HL-60 (cell line): ENCODE measurements around the gene TMEM132D.

Experiments used
- DNase-seq, 2 experiments: peaks; one replicate each; pipeline ENCODE4 v3.0.0-alpha.2; 2010 to 2020; ENCODE audit warnings: low read depth in 1 of 2, low spot score in 1 of 2
- H3K27ac ChIP-seq: fragments of 250-450 bp; sonication (Bioruptor Pico); replicated peaks from 2 replicates; pipeline ENCODE4 v1.5.1; 2020; ENCODE audit warnings: mild to moderate bottlenecking, moderate library complexity
- H3K27me3 ChIP-seq: fragments of 250-450 bp; sonication (Bioruptor Pico); 2 replicates; pipeline ENCODE4 v1.5.1; 2021; ENCODE audit warnings: mild to moderate bottlenecking, moderate library complexity; ENCODE audit not compliant: insufficient read depth, poor library complexity, severe bottlenecking
- H3K4me3 ChIP-seq: replicated peaks from 2 replicates; pipeline ENCODE4 v1.5.1; 2011; ENCODE audit warnings: mild to moderate bottlenecking, control low read depth, low read length; ENCODE audit not compliant: insufficient read depth
- GABPA ChIP-seq: IDR thresholded peaks from 2 replicates; pipeline ENCODE4 v1.6.1; 2012; ENCODE audit warnings: low read depth
- POLR2AphosphoS5 ChIP-seq: IDR thresholded peaks from 2 replicates; pipeline ENCODE4 v1.6.1; 2012; ENCODE audit warnings: low read depth
- SPI1 ChIP-seq: IDR thresholded peaks from 2 replicates; pipeline ENCODE4 v1.6.1; 2012; ENCODE audit warnings: low read depth, mild to moderate bottlenecking, borderline replicate concordance
- TF ChIP-seq, protein P1 (sequence below): IDR thresholded peaks from 2 replicates; pipeline ENCODE4 v1.6.1; 2012; ENCODE audit warnings: low read depth; ENCODE audit not compliant: insufficient replicate concordance
- TF ChIP-seq, protein P2 (sequence below): IDR thresholded peaks from one replicate; pipeline ENCODE4 v1.5.1; 2011; ENCODE audit warnings: low read length, control low read depth, inconsistent platforms; ENCODE audit not compliant: insufficient read depth

Gene TMEM132D

DNA sequence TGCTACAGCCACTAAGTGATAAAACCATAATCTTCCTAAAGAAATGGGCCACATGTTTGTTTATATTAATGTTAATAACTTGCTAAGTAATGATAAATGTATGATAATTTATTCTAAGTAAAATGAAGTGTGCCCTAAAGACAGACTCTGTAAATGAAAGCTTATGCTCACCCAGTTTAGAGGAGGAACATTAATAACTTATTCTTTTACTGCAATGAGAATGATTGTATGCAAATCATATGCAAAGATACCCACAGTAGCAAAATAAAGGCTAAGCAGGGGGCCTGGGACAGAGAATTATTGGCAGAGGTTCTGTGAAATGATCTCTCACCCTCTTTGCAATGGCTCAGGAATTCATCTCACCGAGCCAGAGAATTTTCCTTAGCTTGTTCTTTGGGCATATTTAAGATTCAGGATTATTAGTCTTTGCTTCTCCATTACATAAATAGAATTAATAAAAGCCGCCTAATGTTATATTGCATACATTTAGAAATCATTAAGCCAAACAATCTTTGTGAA, 75.9 kb downstream of the TMEM132D start:
- no peak for DNase-seq
- Histone ChIP-seq H3K27me3 (no peaks in the 10 kb centered on the region), H3K4me3 (no peak overlapping the region), H3K27ac (no peak overlapping the region)
- TF ChIP-seq POLR2AphosphoS5 (no peak), SPI1 (no peak), GABPA (no peak)
- TF ChIP-seq, protein P1, sequence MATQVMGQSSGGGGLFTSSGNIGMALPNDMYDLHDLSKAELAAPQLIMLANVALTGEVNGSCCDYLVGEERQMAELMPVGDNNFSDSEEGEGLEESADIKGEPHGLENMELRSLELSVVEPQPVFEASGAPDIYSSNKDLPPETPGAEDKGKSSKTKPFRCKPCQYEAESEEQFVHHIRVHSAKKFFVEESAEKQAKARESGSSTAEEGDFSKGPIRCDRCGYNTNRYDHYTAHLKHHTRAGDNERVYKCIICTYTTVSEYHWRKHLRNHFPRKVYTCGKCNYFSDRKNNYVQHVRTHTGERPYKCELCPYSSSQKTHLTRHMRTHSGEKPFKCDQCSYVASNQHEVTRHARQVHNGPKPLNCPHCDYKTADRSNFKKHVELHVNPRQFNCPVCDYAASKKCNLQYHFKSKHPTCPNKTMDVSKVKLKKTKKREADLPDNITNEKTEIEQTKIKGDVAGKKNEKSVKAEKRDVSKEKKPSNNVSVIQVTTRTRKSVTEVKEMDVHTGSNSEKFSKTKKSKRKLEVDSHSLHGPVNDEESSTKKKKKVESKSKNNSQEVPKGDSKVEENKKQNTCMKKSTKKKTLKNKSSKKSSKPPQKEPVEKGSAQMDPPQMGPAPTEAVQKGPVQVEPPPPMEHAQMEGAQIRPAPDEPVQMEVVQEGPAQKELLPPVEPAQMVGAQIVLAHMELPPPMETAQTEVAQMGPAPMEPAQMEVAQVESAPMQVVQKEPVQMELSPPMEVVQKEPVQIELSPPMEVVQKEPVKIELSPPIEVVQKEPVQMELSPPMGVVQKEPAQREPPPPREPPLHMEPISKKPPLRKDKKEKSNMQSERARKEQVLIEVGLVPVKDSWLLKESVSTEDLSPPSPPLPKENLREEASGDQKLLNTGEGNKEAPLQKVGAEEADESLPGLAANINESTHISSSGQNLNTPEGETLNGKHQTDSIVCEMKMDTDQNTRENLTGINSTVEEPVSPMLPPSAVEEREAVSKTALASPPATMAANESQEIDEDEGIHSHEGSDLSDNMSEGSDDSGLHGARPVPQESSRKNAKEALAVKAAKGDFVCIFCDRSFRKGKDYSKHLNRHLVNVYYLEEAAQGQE, result no peak
- TF ChIP-seq, protein P2, sequence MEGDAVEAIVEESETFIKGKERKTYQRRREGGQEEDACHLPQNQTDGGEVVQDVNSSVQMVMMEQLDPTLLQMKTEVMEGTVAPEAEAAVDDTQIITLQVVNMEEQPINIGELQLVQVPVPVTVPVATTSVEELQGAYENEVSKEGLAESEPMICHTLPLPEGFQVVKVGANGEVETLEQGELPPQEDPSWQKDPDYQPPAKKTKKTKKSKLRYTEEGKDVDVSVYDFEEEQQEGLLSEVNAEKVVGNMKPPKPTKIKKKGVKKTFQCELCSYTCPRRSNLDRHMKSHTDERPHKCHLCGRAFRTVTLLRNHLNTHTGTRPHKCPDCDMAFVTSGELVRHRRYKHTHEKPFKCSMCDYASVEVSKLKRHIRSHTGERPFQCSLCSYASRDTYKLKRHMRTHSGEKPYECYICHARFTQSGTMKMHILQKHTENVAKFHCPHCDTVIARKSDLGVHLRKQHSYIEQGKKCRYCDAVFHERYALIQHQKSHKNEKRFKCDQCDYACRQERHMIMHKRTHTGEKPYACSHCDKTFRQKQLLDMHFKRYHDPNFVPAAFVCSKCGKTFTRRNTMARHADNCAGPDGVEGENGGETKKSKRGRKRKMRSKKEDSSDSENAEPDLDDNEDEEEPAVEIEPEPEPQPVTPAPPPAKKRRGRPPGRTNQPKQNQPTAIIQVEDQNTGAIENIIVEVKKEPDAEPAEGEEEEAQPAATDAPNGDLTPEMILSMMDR, result no peak

DNA sequence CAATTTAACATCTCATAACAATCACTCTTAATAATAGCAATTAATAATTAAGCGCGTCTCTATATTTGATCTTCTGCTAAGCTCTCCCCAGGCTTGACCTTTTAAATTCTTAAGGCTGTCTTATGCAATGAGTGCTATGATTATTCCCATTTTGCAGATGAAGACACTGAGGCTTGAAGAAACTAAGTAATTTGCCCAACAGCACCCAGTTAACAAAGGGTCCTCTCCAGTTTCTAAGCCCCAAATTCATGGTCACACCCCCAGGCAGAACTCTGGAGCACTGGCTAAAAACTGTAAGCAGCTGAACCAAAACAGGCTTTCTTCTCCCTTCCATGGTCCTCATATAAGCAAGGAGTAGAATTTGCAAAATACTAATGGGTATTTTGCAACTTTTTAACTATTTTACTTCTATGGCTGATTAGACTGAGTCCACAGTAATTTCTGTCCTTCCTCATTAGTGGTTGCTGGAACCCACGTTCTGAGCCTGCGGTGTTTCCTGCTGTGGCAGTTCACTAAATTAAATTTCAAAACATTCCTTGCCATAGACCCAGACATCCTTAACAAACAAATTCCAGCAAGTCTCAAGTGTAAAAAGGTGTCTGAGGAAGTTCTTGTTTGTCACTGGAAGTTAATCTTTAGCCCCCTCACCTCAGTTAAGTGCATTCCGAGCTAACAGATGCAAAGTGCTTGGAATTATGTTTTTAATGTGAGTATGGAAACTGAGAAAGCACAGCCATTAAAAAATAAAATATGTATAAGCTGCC, 76.5 kb downstream of the TMEM132D start:
- TF ChIP-seq, protein P2, result no peak
- TF ChIP-seq, protein P1, result no peak
- TF ChIP-seq SPI1 (no peak), GABPA (no peak), POLR2AphosphoS5 (no peak)
- no peak overlapping the region for H3K27ac ChIP-seq
- no peak for DNase-seq
- H3K27me3 ChIP-seq, result no peaks in the 10 kb centered on the region
- no peak overlapping the region for H3K4me3 ChIP-seq

DNA sequence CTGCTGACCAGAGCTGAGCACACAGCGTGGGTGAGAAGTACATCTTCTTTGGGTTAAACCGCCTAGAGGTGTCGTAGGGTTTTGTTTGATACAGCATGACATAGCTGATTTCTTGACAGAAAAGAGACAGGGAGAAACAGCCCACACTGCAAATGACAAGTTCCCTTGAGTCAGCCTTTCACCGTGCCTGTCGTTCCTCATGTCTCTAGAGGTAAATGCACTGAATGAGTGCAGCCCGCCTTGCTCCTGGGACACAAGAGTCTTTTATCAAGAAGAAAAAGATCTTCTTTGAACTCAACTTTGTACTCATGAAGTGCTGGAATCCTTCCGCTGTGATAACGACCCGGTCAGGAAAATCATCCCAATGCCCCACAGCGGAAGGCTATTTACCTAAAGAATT, 77.6 kb downstream of the TMEM132D start:
- TF ChIP-seq, protein P2, result no peak
- TF ChIP-seq, protein P1, result no peak
- Histone ChIP-seq H3K4me3 (no peak overlapping the region), H3K27me3 (no peaks in the 10 kb centered on the region), H3K27ac (no peak overlapping the region)
- no peak for DNase-seq
